ENCODE results near the gene OR10G2. TPM values are rescaled to one million over a fixed set of nuclear protein-coding genes. Genes with fewer than 3 reads are reported as not detected.
"Not testable (repeated sequence)": the region's sequence is repeated elsewhere in the genome, so short reads cannot be mapped to it uniquely, and the experiment has no call there.

Gene OR10G2
- total and polyA plus RNA-seq, 4 donors, result not detected

- Histone ChIP-seq H3K27ac (ENCODE audit: low read depth in 1 of 2, low read length in 2 of 2) (no peak overlapping the region), H3K27me3 (ENCODE audit: control insufficient read depth in 1 of 2, insufficient read depth in 2 of 2, low read length in 1 of 2) (no peaks in the 10 kb centered on the region), H3K4me3 (ENCODE audit: low read length in 2 of 2) (no peak overlapping the region), H3K36me3 (ENCODE audit: control insufficient read depth in 1 of 2, insufficient read depth in 2 of 2, low read length in 1 of 2) (no peaks in the 10 kb centered on the region), H3K9me3 (ENCODE audit: control insufficient read depth, low read length) (peaks cover 1% of the 10 kb centered on the region), H3K4me1 (ENCODE audit: control insufficient read depth in 1 of 2, insufficient read depth in 2 of 2, low read length in 2 of 2) (no peaks in the 10 kb centered on the region)
- ATAC-seq (ENCODE audit: low FRiP score) (no peak), DNase-seq (no peak)
- WGBS, 2 donors, result 92% methylated on average over 5 of the region's 5 CpGs
- intact Hi-C loops (cut with DNase I), result no loop called here
These were observed 19.5 kb upstream of the OR10G2 start for GRCh38 chr14:21654215-21654614.

- no peak for ATAC-seq (ENCODE audit: low FRiP score)
- peaks cover 1% of the 10 kb centered on the region for H3K9me3 ChIP-seq (ENCODE audit: control insufficient read depth, low read length)
- 77% methylated on average over 2 of the region's 2 CpGs for WGBS, 2 donors
These were observed 18.7 kb upstream of the OR10G2 start, which contains the start of gene OR4E2 for GRCh38 chr14:21653331-21653885. Gene OR4E2 (plus strand): TSS chr14:21653835. CDS start chr14:21665083, 11,248 bp downstream.

GRCh38 chr14:21652209-21652808 lies 17.6 kb upstream of the OR10G2 start:
- Histone ChIP-seq H3K27ac (ENCODE audit: low read depth in 1 of 2, low read length in 2 of 2) (no peak overlapping the region), H3K27me3 (ENCODE audit: control insufficient read depth in 1 of 2, insufficient read depth in 2 of 2, low read length in 1 of 2) (no peaks in the 10 kb centered on the region), H3K9me3 (ENCODE audit: control insufficient read depth, low read length) (peaks cover 1% of the 10 kb centered on the region), H3K4me3 (ENCODE audit: low read length in 2 of 2) (no peak overlapping the region), H3K4me1 (ENCODE audit: control insufficient read depth in 1 of 2, insufficient read depth in 2 of 2, low read length in 2 of 2) (no peaks in the 10 kb centered on the region), H3K36me3 (ENCODE audit: control insufficient read depth in 1 of 2, insufficient read depth in 2 of 2, low read length in 1 of 2) (no peaks in the 10 kb centered on the region)
- 46 to 63% methylated on average over 1 of the region's 1 CpG for WGBS, 2 donors
- ATAC-seq (ENCODE audit: low FRiP score) (no peak), DNase-seq (no peak)
- intact Hi-C loops (cut with DNase I), result no loop called here

More at GRCh38 chr14:21653331-21653885, 18.7 kb upstream of the OR10G2 start, which contains the start of gene OR4E2:
- no peak for DNase-seq
- intact Hi-C loops (cut with DNase I), result no loop called here
- no peaks in the 10 kb centered on the region for H3K4me1 ChIP-seq (ENCODE audit: control insufficient read depth in 1 of 2, insufficient read depth in 2 of 2, low read length in 2 of 2)
- H3K27ac ChIP-seq (ENCODE audit: low read depth in 1 of 2, low read length in 2 of 2), result no peak within 1 kb of the TSS
- no peaks in the 10 kb centered on the region for H3K36me3 ChIP-seq (ENCODE audit: control insufficient read depth in 1 of 2, insufficient read depth in 2 of 2, low read length in 1 of 2)
- no peak within 1 kb of the TSS for H3K4me3 ChIP-seq (ENCODE audit: low read length in 2 of 2)
- no peaks in the 10 kb centered on the region for H3K27me3 ChIP-seq (ENCODE audit: control insufficient read depth in 1 of 2, insufficient read depth in 2 of 2, low read length in 1 of 2)

- Histone ChIP-seq H3K27ac (ENCODE audit: low read depth in 1 of 2, low read length in 2 of 2) (no peak overlapping the region), H3K4me3 (ENCODE audit: low read length in 2 of 2) (no peak overlapping the region), H3K9me3 (ENCODE audit: control insufficient read depth, low read length) (peaks cover 1% of the 10 kb centered on the region), H3K4me1 (ENCODE audit: control insufficient read depth in 1 of 2, insufficient read depth in 2 of 2, low read length in 2 of 2) (no peaks in the 10 kb centered on the region), H3K27me3 (ENCODE audit: control insufficient read depth in 1 of 2, insufficient read depth in 2 of 2, low read length in 1 of 2) (no peaks in the 10 kb centered on the region), H3K36me3 (ENCODE audit: control insufficient read depth in 1 of 2, insufficient read depth in 2 of 2, low read length in 1 of 2) (no peaks in the 10 kb centered on the region)
- intact Hi-C loops (cut with DNase I), result no loop called here
- ATAC-seq (ENCODE audit: low FRiP score) (no peak), DNase-seq (no peak)
These were observed 12.6 kb upstream of the OR10G2 start for GRCh38 chr14:21647380-21647779.

- H3K4me1 ChIP-seq (ENCODE audit: control insufficient read depth in 1 of 2, insufficient read depth in 2 of 2, low read length in 2 of 2), result no peaks in the 10 kb centered on the region
- 60 to 64% methylated on average over 5 of the region's 5 CpGs for WGBS, 2 donors
- no peaks in the 10 kb centered on the region for H3K27me3 ChIP-seq (ENCODE audit: control insufficient read depth in 1 of 2, insufficient read depth in 2 of 2, low read length in 1 of 2)
- DNase-seq (no peak), ATAC-seq (ENCODE audit: low FRiP score) (no peak)
- no peaks in the 10 kb centered on the region for H3K36me3 ChIP-seq (ENCODE audit: control insufficient read depth in 1 of 2, insufficient read depth in 2 of 2, low read length in 1 of 2)
- H3K27ac ChIP-seq (ENCODE audit: low read depth in 1 of 2, low read length in 2 of 2), result no peak overlapping the region
- no peak overlapping the region for H3K4me3 ChIP-seq (ENCODE audit: low read length in 2 of 2)
- intact Hi-C loops (cut with DNase I), result no loop called here
- H3K9me3 ChIP-seq (ENCODE audit: control insufficient read depth, low read length), result no peaks in the 10 kb centered on the region
These were observed 8.7 kb upstream of the OR10G2 start for GRCh38 chr14:21643407-21643806.

- WGBS, 2 donors, result 53 to 59% methylated on average over 3 of the region's 3 CpGs
- Histone ChIP-seq H3K9me3 (ENCODE audit: control insufficient read depth, low read length) (no peaks in the 10 kb centered on the region), H3K27ac (ENCODE audit: low read depth in 1 of 2, low read length in 2 of 2) (no peak overlapping the region), H3K4me1 (ENCODE audit: control insufficient read depth in 1 of 2, insufficient read depth in 2 of 2, low read length in 2 of 2) (no peaks in the 10 kb centered on the region), H3K36me3 (ENCODE audit: control insufficient read depth in 1 of 2, insufficient read depth in 2 of 2, low read length in 1 of 2) (no peaks in the 10 kb centered on the region), H3K27me3 (ENCODE audit: control insufficient read depth in 1 of 2, insufficient read depth in 2 of 2, low read length in 1 of 2) (no peaks in the 10 kb centered on the region), H3K4me3 (ENCODE audit: low read length in 2 of 2) (no peak overlapping the region)
- DNase-seq, result no peak
- intact Hi-C loops (cut with DNase I), result no loop called here
- ATAC-seq (ENCODE audit: low FRiP score), result no peak
These were observed 7.9 kb upstream of the OR10G2 start for GRCh38 chr14:21642683-21643082.

GRCh38 chr14:21631084-21631483 lies 3.7 kb downstream of the OR10G2 start:
- ATAC-seq (ENCODE audit: low FRiP score), result no peak
- Histone ChIP-seq H3K4me3 (ENCODE audit: low read length in 2 of 2) (no peak overlapping the region), H3K27ac (ENCODE audit: low read depth in 1 of 2, low read length in 2 of 2) (no peak overlapping the region), H3K9me3 (ENCODE audit: control insufficient read depth, low read length) (peaks cover 1% of the 10 kb centered on the region), H3K4me1 (ENCODE audit: control insufficient read depth in 1 of 2, insufficient read depth in 2 of 2, low read length in 2 of 2) (no peaks in the 10 kb centered on the region), H3K36me3 (ENCODE audit: control insufficient read depth in 1 of 2, insufficient read depth in 2 of 2, low read length in 1 of 2) (no peaks in the 10 kb centered on the region), H3K27me3 (ENCODE audit: control insufficient read depth in 1 of 2, insufficient read depth in 2 of 2, low read length in 1 of 2) (no peaks in the 10 kb centered on the region)
- DNase-seq, result no peak
- 25 to 52% methylated on average over 3 of the region's 3 CpGs for WGBS, 2 donors
- intact Hi-C loops (cut with DNase I), result no loop called here

GRCh38 chr14:21630503-21630902 lies 4.2 kb downstream of the OR10G2 start:
- H3K4me3 ChIP-seq (ENCODE audit: low read length in 2 of 2); DNase-seq; H3K4me1 ChIP-seq (ENCODE audit: control insufficient read depth in 1 of 2, insufficient read depth in 2 of 2, low read length in 2 of 2); H3K27me3 ChIP-seq (ENCODE audit: control insufficient read depth in 1 of 2, insufficient read depth in 2 of 2, low read length in 1 of 2); H3K27ac ChIP-seq (ENCODE audit: low read depth in 1 of 2, low read length in 2 of 2); ATAC-seq (ENCODE audit: low FRiP score); H3K36me3 ChIP-seq (ENCODE audit: control insufficient read depth in 1 of 2, insufficient read depth in 2 of 2, low read length in 1 of 2); intact Hi-C loops (cut with DNase I); H3K9me3 ChIP-seq (ENCODE audit: control insufficient read depth, low read length): not testable (repeated sequence)
- WGBS, 2 donors, result 92 to 94% methylated on average over 1 of the region's 1 CpG

- DNase-seq, result no peak
- H3K9me3 ChIP-seq (ENCODE audit: control insufficient read depth, low read length), result peaks cover 1% of the 10 kb centered on the region
- no peak for ATAC-seq (ENCODE audit: low FRiP score)
- 50 to 55% methylated on average over 3 of the region's 3 CpGs for WGBS, 2 donors
- intact Hi-C loops (cut with DNase I), result no loop called here
- no peaks in the 10 kb centered on the region for H3K36me3 ChIP-seq (ENCODE audit: control insufficient read depth in 1 of 2, insufficient read depth in 2 of 2, low read length in 1 of 2)
- H3K27ac ChIP-seq (ENCODE audit: low read depth in 1 of 2, low read length in 2 of 2), result no peak overlapping the region
- H3K4me3 ChIP-seq (ENCODE audit: low read length in 2 of 2), result no peak overlapping the region
- H3K4me1 ChIP-seq (ENCODE audit: control insufficient read depth in 1 of 2, insufficient read depth in 2 of 2, low read length in 2 of 2), result no peaks in the 10 kb centered on the region
- H3K27me3 ChIP-seq (ENCODE audit: control insufficient read depth in 1 of 2, insufficient read depth in 2 of 2, low read length in 1 of 2), result no peaks in the 10 kb centered on the region
These were observed 8.1 kb downstream of the OR10G2 start for GRCh38 chr14:21626491-21627230.

Data from aorta (tissue), 5 donors.